CD4-positive, alpha-beta T cell treated with Interleukin-2 at 100 ng/mL for 4 hours (primary cell): ENCODE measurements around the gene RASGRP2.
"Not testable (repeated sequence)": the region's sequence is repeated elsewhere in the genome, so short reads cannot be mapped to it uniquely, and the experiment has no call there.

Experiments
- DNase-seq: peaks from one replicate; pipeline ENCODE4 v3.0.0-alpha.2; 2020; ENCODE audit warnings: low spot score

Gene RASGRP2

GRCh38 chr11:64718084-64718779 lies 25.7 kb downstream of the RASGRP2 start:
- no peak for DNase-seq

- DNase-seq, result no peak
These were observed 26.7 kb downstream of the RASGRP2 start for GRCh38 chr11:64717268-64717578.

GRCh38 chr11:64716473-64717267 lies 27.3 kb downstream of the RASGRP2 start:
- DNase-seq, result no peak

GRCh38 chr11:64715756-64716472 lies 28.0 kb downstream of the RASGRP2 start:
- no peak for DNase-seq

GRCh38 chr11:64715110-64715509 lies 28.8 kb downstream of the RASGRP2 start:
- no peak for DNase-seq

- DNase-seq, result no peak
These were observed 29.3 kb downstream of the RASGRP2 start for GRCh38 chr11:64714666-64715065.

GRCh38 chr11:64713781-64714363 lies 30.1 kb downstream of the RASGRP2 start:
- no peak for DNase-seq

- no peak for DNase-seq
These were observed 30.8 kb downstream of the RASGRP2 start for GRCh38 chr11:64713016-64713707.

GRCh38 chr11:64712430-64713015 lies 31.4 kb downstream of the RASGRP2 start:
- DNase-seq, result no peak

GRCh38 chr11:64711956-64712362 lies 32.0 kb downstream of the RASGRP2 start:
- no peak for DNase-seq

- DNase-seq, result no peak
These were observed 32.6 kb downstream of the RASGRP2 start for GRCh38 chr11:64711138-64711955.

- no peak for DNase-seq
These were observed 33.4 kb downstream of the RASGRP2 start for GRCh38 chr11:64710418-64711137.

- DNase-seq, result no peak
These were observed 38.4 kb downstream of the RASGRP2 start for GRCh38 chr11:64705501-64705900.

GRCh38 chr11:64703048-64703447 lies 40.9 kb downstream of the RASGRP2 start:
- DNase-seq, result no peak

GRCh38 chr11:64701956-64702355 lies 42.0 kb downstream of the RASGRP2 start:
- not testable (repeated sequence) for DNase-seq

- DNase-seq, result no peak
These were observed 45.5 kb downstream of the RASGRP2 start for GRCh38 chr11:64698427-64698826.

GRCh38 chr11:64697663-64698375 lies 46.1 kb downstream of the RASGRP2 start:
- no peak for DNase-seq

- no peak for DNase-seq
These were observed 47.9 kb downstream of the RASGRP2 start for GRCh38 chr11:64696045-64696444.

- DNase-seq, result no peak
These were observed 48.4 kb downstream of the RASGRP2 start for GRCh38 chr11:64695548-64695947.
